HG02798 (cell line): ENCODE data around the gene GRIFIN.

ENCODE experiments used
- ATAC-seq: cut with Tn5 transposase; IDR thresholded peaks from one replicate; pipeline ENCODE4 v1.9.1; 2021; ENCODE audit warnings: mild to moderate bottlenecking; ENCODE audit not compliant: unreplicated experiment, poor library complexity

Gene GRIFIN

GRCh38 chr7:2438775-2439174, 37.4 kb downstream of the GRIFIN start:
- no peak for ATAC-seq

- no peak for ATAC-seq
These were observed 38.0 kb downstream of the GRIFIN start for GRCh38 chr7:2438186-2438585.

- ATAC-seq, result no peak
These were observed 38.6 kb downstream of the GRIFIN start for GRCh38 chr7:2437537-2438148.

GRCh38 chr7:2437136-2437535, 39.1 kb downstream of the GRIFIN start:
- no peak for ATAC-seq

GRCh38 chr7:2436341-2437104, 39.7 kb downstream of the GRIFIN start:
- no peak for ATAC-seq

- ATAC-seq, result no peak
These were observed 41.1 kb downstream of the GRIFIN start for GRCh38 chr7:2435146-2435545.

- no peak for ATAC-seq
These were observed 42.3 kb downstream of the GRIFIN start for GRCh38 chr7:2433713-2434550.

- no peak for ATAC-seq
These were observed 43.1 kb downstream of the GRIFIN start for GRCh38 chr7:2432910-2433712.

- no peak for ATAC-seq
These were observed 44.8 kb downstream of the GRIFIN start for GRCh38 chr7:2431260-2431867.

GRCh38 chr7:2425749-2426148, 50.4 kb downstream of the GRIFIN start:
- ATAC-seq, result no peak
